Hepatic stellate cell (primary cell): ENCODE measurements around the gene HEPACAM.

Experiments
- DNase-seq: peaks from one replicate; pipeline ENCODE4 v3.0.0; 2011; ENCODE audit warnings: low spot score

Gene HEPACAM

GRCh38 chr11:124884340-124884739, 51.5 kb downstream of the HEPACAM start:
- no peak for DNase-seq

- peak; percentile 70 for DNase-seq
Observed at GRCh38 chr11:124882339-124883071, 53.3 kb downstream of the HEPACAM start.

GRCh38 chr11:124880958-124881357, 54.9 kb downstream of the HEPACAM start:
- no peak for DNase-seq

GRCh38 chr11:124880290-124880611, 55.6 kb downstream of the HEPACAM start:
- no peak for DNase-seq

GRCh38 chr11:124879493-124880289, 56.2 kb downstream of the HEPACAM start:
- DNase-seq: no peak

- DNase-seq: no peak
Observed at GRCh38 chr11:124878759-124879492, 56.9 kb downstream of the HEPACAM start.

- DNase-seq: no peak
Observed at GRCh38 chr11:124877910-124878758, 57.7 kb downstream of the HEPACAM start.

GRCh38 chr11:124877631-124877909, 58.3 kb downstream of the HEPACAM start:
- DNase-seq: no peak

- no peak for DNase-seq
Observed at GRCh38 chr11:124876818-124877630, 58.8 kb downstream of the HEPACAM start.

- DNase-seq: peak; percentile 97
Observed at GRCh38 chr11:124875943-124876817, 59.7 kb downstream of the HEPACAM start.

- no peak for DNase-seq
Observed at GRCh38 chr11:124875401-124875800, 60.4 kb downstream of the HEPACAM start.

GRCh38 chr11:124874571-124875255, 61.1 kb downstream of the HEPACAM start:
- no peak for DNase-seq

- no peak for DNase-seq
Observed at GRCh38 chr11:124873951-124874350, 61.9 kb downstream of the HEPACAM start.

GRCh38 chr11:124872741-124873140, 63.1 kb downstream of the HEPACAM start:
- no peak for DNase-seq

GRCh38 chr11:124872280-124872679, 63.6 kb downstream of the HEPACAM start:
- DNase-seq: no peak

GRCh38 chr11:124870430-124870829, 65.4 kb downstream of the HEPACAM start:
- DNase-seq: no peak

- no peak for DNase-seq
Observed at GRCh38 chr11:124869856-124870387, 65.9 kb downstream of the HEPACAM start.

- DNase-seq: no peak
Observed at GRCh38 chr11:124869331-124869730, 66.5 kb downstream of the HEPACAM start.
